IMR-90 (cell line): Measurements from ENCODE around the gene MARCHF9. TPM values are rescaled to one million over a fixed set of nuclear protein-coding genes. Genes with fewer than 3 reads are reported as not detected.

Experiments
- ATAC-seq: fragments of 200-7000 bp; cut with Tn5 transposase; 2 replicates; pipeline ENCODE4 v1.9.1; 2020; ENCODE audit warnings: low read depth, mild to moderate bottlenecking, moderate library complexity
- BruUV-seq: library from RNA; stranded (reverse); fragments of 400-500 nt; replicated peaks from 2 replicates; lab custom pipeline; 2021; lab: Mats Ljungman, UMichigan
- CTCF ChIA-PET: fragments of 300-600 bp; formaldehyde crosslinking; extraction: SDS; loops from one replicate; lab custom pipeline; 2021; ENCODE audit warnings: antibody characterized with exemption; lab: Yijun Ruan, JAX
- POLR2A ChIA-PET: fragments of 300-600 bp; sonication (Branson Sonifier 250); formaldehyde crosslinking; loops from one replicate; lab custom pipeline; 2022; ENCODE audit warnings: antibody characterized with exemption; ENCODE audit not compliant: unreplicated experiment; lab: Charles Lee
- DNase-seq: peaks from one replicate; pipeline ENCODE4 v3.0.0; 2013
- H2AFZ ChIP-seq: replicated peaks from 2 replicates; pipeline ENCODE3; 2013; ENCODE audit warnings: low read length, mild to moderate bottlenecking; ENCODE audit not compliant: poor library complexity
- H2AK5ac ChIP-seq: 2 replicates; pipeline ENCODE4 v1.6.1; 2013; ENCODE audit warnings: low read depth, low read length, inconsistent platforms
- H2AK9ac ChIP-seq: replicated peaks from 2 replicates; pipeline ENCODE3; 2013; ENCODE audit warnings: mild to moderate bottlenecking, low read depth, low read length, moderate library complexity; ENCODE audit not compliant: poor library complexity
- H2BK120ac ChIP-seq: 2 replicates; pipeline ENCODE4 v1.6.1; 2013; ENCODE audit warnings: low read depth, low read length, inconsistent platforms
- H2BK15ac ChIP-seq: 3 replicates; pipeline ENCODE4 v1.6.1; 2013; ENCODE audit warnings: low read depth, low read length, inconsistent platforms
- H2BK20ac ChIP-seq: 2 replicates; pipeline ENCODE4 v1.6.1; 2013; ENCODE audit warnings: low read depth, mild to moderate bottlenecking, inconsistent platforms, low read length, moderate library complexity
- H2BK5ac ChIP-seq: 2 replicates; pipeline ENCODE4 v1.6.1; 2013; ENCODE audit warnings: mild to moderate bottlenecking, low read depth, low read length, inconsistent platforms; ENCODE audit not compliant: poor library complexity, severe bottlenecking
- H3K14ac ChIP-seq: replicated peaks from 2 replicates; pipeline ENCODE4 v1.6.1; 2013; ENCODE audit warnings: low read depth, low read length, inconsistent platforms
- H3K18ac ChIP-seq: 2 replicates; pipeline ENCODE4 v1.6.1; 2013; ENCODE audit warnings: low read depth, low read length, control low read depth
- H3K23ac ChIP-seq: 2 replicates; pipeline ENCODE4 v1.6.1; 2013; ENCODE audit warnings: low read depth, low read length, inconsistent platforms
- H3K27ac ChIP-seq: 2 replicates; pipeline ENCODE4 v1.5.1; 2013; ENCODE audit warnings: mild to moderate bottlenecking, control low read depth, low read length; ENCODE audit not compliant: insufficient read depth
- H3K27me3 ChIP-seq: 2 replicates; pipeline ENCODE4 v1.6.1; 2013; ENCODE audit warnings: low read length; ENCODE audit not compliant: control insufficient read depth, insufficient read depth
- H3K36me3 ChIP-seq: 2 replicates; pipeline ENCODE4 v1.6.1; 2013; ENCODE audit warnings: low read length, mixed read lengths; ENCODE audit not compliant: control insufficient read depth, insufficient read depth
- H3K4ac ChIP-seq: 2 replicates; pipeline ENCODE4 v1.6.1; 2013; ENCODE audit warnings: low read depth, low read length, inconsistent platforms
- H3K4me1 ChIP-seq: 2 replicates; pipeline ENCODE4 v1.6.1; 2013; ENCODE audit warnings: low read length, mixed read lengths; ENCODE audit not compliant: control insufficient read depth, insufficient read depth
- H3K4me2 ChIP-seq: 2 replicates; pipeline ENCODE4 v1.6.1; 2013; ENCODE audit warnings: low read depth, mild to moderate bottlenecking, control low read depth, low read length, moderate library complexity
- H3K4me3 ChIP-seq: 2 replicates; pipeline ENCODE4 v1.5.1; 2013; ENCODE audit warnings: low read depth, mild to moderate bottlenecking, control low read depth, low read length, moderate library complexity; ENCODE audit not compliant: insufficient read depth
- H3K56ac ChIP-seq: 2 replicates; pipeline ENCODE4 v1.6.1; 2013; ENCODE audit warnings: low read length, inconsistent platforms; ENCODE audit not compliant: insufficient read depth; ENCODE audit errors: extremely low read depth
- H3K79me1 ChIP-seq, 2 experiments: 2 replicates each; pipeline ENCODE4 v1.6.1; 2013; ENCODE audit warnings: low read length in 2 of 2, inconsistent platforms in 1 of 2, low read depth in 1 of 2
- H3K9ac ChIP-seq: 2 replicates; pipeline ENCODE4 v1.6.1; 2013; ENCODE audit warnings: low read depth, low read length, control low read depth
- H3K9me1 ChIP-seq: 2 replicates; pipeline ENCODE4 v1.6.1; 2013; ENCODE audit warnings: low read length, inconsistent platforms; ENCODE audit not compliant: insufficient read depth
- H3K9me3 ChIP-seq: 2 replicates; pipeline ENCODE4 v1.6.1; 2013; ENCODE audit warnings: low read length; ENCODE audit not compliant: control insufficient read depth, insufficient read depth
- H4K20me1 ChIP-seq: 2 replicates; pipeline ENCODE4 v1.6.1; 2013; ENCODE audit warnings: low read length, inconsistent platforms; ENCODE audit not compliant: insufficient read depth
- H4K5ac ChIP-seq: 2 replicates; pipeline ENCODE4 v1.6.1; 2013; ENCODE audit warnings: mild to moderate bottlenecking, low read depth, low read length, control low read depth
- H4K8ac ChIP-seq, 2 experiments: 2 replicates each; pipeline ENCODE4 v1.6.1; 2013; ENCODE audit warnings: low read depth in 2 of 2, low read length in 2 of 2, control low read depth in 1 of 2, inconsistent platforms in 1 of 2
- H4K91ac ChIP-seq: 2 replicates; pipeline ENCODE4 v1.6.1; 2013; ENCODE audit warnings: low read depth, low read length, inconsistent platforms; ENCODE audit not compliant: insufficient read depth
- MXI1 ChIP-seq: IDR thresholded peaks from 2 replicates; pipeline ENCODE4 v1.6.1; 2012; ENCODE audit warnings: low read depth, mild to moderate bottlenecking, low read length, moderate library complexity, borderline replicate concordance
- RFX5 ChIP-seq: IDR thresholded peaks from 2 replicates; pipeline ENCODE4 v1.8.0; 2012; ENCODE audit warnings: low read depth, mild to moderate bottlenecking, low read length, moderate library complexity
- USF2 ChIP-seq: fragments of 150-350 bp; IDR thresholded peaks from 2 replicates; pipeline ENCODE4 v1.6.1; 2017; ENCODE audit warnings: mild to moderate bottlenecking, antibody characterized with exemption, low read length, low read depth
- WGBS, 2 experiments: methylation state at CpG; one replicate each; pipeline versions ENCODE4 v1.1.5 to v1.1.7; 2013; ENCODE audit warnings: missing lambda C conversion rate in 2 of 2; ENCODE audit not compliant: insufficient read length in 1 of 2; ENCODE audit errors: extremely low coverage in 2 of 2; 5-methylcytosine and 5-hydroxymethylcytosine counted together
- dilution Hi-C: fragments of 300-500 bp; cut with HindIII; formaldehyde crosslinking; loops from one replicate; pipeline ENCODE4 v1.14.3; 2018; ENCODE audit warnings: low sequenced_read_pairs; ENCODE audit not compliant: unreplicated experiment
- in situ Hi-C: fragments of 300-500 bp; cut with MboI; formaldehyde crosslinking; loops from 3 replicates; pipeline ENCODE4 v1.14.3; 2019; ENCODE audit warnings: low sequenced_read_pairs, inconsistent platforms, mixed read lengths
- intact Hi-C: fragments of 100-400 bp; cut with micrococcal nuclease; formaldehyde crosslinking; loops from 2 replicates; pipeline ENCODE4 v1.10.0; 2022
- polyA plus RNA-seq, 3 experiments: library from polyadenylated mRNA; depleted of rRNA; stranded (reverse); fragments of >200 nt; gene quantifications; 2 replicates each; pipeline ENCODE4 v1.2.3, GENCODE V29; 2012; ENCODE audit warnings: low replicate concordance in 1 of 3
- total RNA-seq: library from RNA; depleted of rRNA; stranded (reverse); fragments of >200 nt; gene quantifications from 2 replicates; pipeline ENCODE4 v1.2.3, GENCODE V29; 2012

The MARCHF9 gene
- total and polyA plus RNA-seq, 2 of the 4 experiments (the other 2 are of a cell fraction) = 1.1 to 5.4 TPM

- H3K4me1 ChIP-seq = peaks cover 11% of the 10 kb centered on the region; the same call in 1 of the 2 replicates
- CTCF ChIA-PET = interaction anchor here (2.0 kb wide), 1 partner anchor 15 kb away, joined by 6 read pairs; the partner anchor contains the start of gene TSFM
- H4K91ac ChIP-seq = no peak overlapping the region
These were observed 13.0 kb downstream of the MARCHF9 start for GRCh38 chr12:57767876-57768275.

More at GRCh38 chr12:57767876-57768275, 13.0 kb downstream of the MARCHF9 start:
- dilution Hi-C loops (no loop called here), intact Hi-C loops (no loop called here), in situ Hi-C loops (no loop called here)
- no peak overlapping the region for H2BK5ac ChIP-seq
- no peak overlapping the region for H2AK9ac ChIP-seq
- H3K9me3 ChIP-seq = peaks cover 2% of the 10 kb centered on the region; the same call in 1 of the 2 replicates
- H2BK15ac ChIP-seq = no peak overlapping the region
- no peak overlapping the region for H3K23ac ChIP-seq
- H2AK5ac ChIP-seq = no peak overlapping the region
- no TSS peak for BruUV-seq
- H3K9ac ChIP-seq = no peak overlapping the region
- no peak overlapping the region for H3K14ac ChIP-seq
- H3K9me1 ChIP-seq = peaks cover 9% of the 10 kb centered on the region
- no peak overlapping the region for H2BK20ac ChIP-seq
- TF ChIP-seq MXI1 = no peak
- no peak for TF ChIP-seq RFX5
- no peak for TF ChIP-seq USF2
- no peak overlapping the region for H3K4me2 ChIP-seq
- ATAC-seq = no peak
- no peak overlapping the region for H3K18ac ChIP-seq
- POLR2A ChIA-PET = no interaction called here
- H3K79me1 ChIP-seq = peaks cover 12 to 18% of the 10 kb centered on the region in 2 experiments; a peak in 3 of 4 replicates
- H3K56ac ChIP-seq = no peak overlapping the region
- H3K4me3 ChIP-seq = no peak overlapping the region
- H4K20me1 ChIP-seq = no peaks in the 10 kb centered on the region
- no peak overlapping the region for H2AFZ ChIP-seq
- WGBS, 2 experiments = no CpG with 5 or more reads among the region's 3 CpGs
- peaks cover 1% of the 10 kb centered on the region; the same call in 1 of the 2 replicates for H3K36me3 ChIP-seq
- H3K27ac ChIP-seq = no peak overlapping the region
- H3K4ac ChIP-seq = no peak overlapping the region
- H4K5ac ChIP-seq = no peak overlapping the region
- H2BK120ac ChIP-seq = no peak overlapping the region
- DNase-seq = no peak
- peaks cover 40% of the 10 kb centered on the region for H3K27me3 ChIP-seq
- H4K8ac ChIP-seq = no peak overlapping the region
